KOPT-K1 (cell line): ENCODE measurements around the gene IRAK4.

Experiments
- H3K27ac ChIP-seq: fragments of 200-600 bp; sonication (generic); 2 replicates; pipeline ENCODE4 v1.5.1; 2016; ENCODE audit warnings: antibody characterized with exemption, mild to moderate bottlenecking, low read depth, low read length; ENCODE audit not compliant: poor library complexity, severe bottlenecking
- H3K36me3 ChIP-seq: fragments of 200-600 bp; sonication (generic); 2 replicates; pipeline ENCODE4 v1.5.1; 2017; ENCODE audit warnings: antibody characterized with exemption, mild to moderate bottlenecking, low read length, moderate library complexity; ENCODE audit not compliant: insufficient read depth
- H3K9me3 ChIP-seq: fragments of 200-600 bp; sonication (generic); 2 replicates; pipeline ENCODE4 v1.5.1; 2017; ENCODE audit warnings: antibody characterized with exemption, low read length, mild to moderate bottlenecking; ENCODE audit not compliant: insufficient read depth, poor library complexity, severe bottlenecking

Gene IRAK4

DNA sequence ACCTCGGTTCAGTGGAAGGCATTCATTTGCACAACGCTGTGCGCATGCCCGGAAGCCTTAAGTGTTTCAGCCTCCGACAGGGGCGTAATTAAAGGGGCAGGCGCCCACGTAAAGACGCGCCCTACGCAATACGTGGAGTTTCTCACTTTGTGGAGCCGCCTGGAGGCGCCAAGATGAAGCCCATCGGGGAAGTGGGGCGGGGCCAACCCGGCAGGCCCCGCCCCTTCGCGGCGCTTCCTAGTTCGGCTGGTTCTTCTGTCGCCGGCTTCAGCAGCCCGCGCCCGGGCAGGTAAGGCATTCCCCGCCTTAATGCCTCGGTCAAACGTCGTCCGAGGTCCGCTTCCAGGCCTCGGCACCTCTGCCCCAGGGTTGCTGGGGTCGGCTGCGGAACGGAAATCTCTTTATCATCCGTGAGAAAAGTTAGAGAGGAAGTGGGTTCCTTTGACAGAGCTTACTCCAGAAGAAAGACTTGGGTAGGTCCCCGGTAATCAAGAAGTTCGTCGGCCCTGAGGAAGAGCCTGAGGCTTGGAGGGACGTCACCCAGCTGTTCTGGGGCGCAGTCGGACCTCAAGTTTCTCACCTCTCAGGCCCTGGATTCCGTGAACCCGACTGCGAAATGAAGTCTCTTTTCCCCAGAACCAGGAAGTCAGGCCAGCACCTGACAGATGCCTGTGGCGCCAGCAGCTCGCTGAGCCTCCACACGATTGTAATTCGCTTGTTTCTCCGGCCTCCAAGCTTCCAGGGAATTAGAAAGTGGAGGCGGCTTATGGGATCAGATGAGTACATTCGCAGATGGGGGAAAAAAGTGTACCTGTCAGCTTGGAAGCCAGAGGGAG is at the start of gene IRAK4, which contains the start of gene PUS7L:
TSS of gene IRAK4 (plus strand) at position 224 of the 836 bp plus-strand sequence. CDS start 9,161 bp downstream, outside the sequence.
TSS of gene PUS7L (minus strand) at position 63 of the 836 bp plus-strand sequence. CDS start 3,545 bp downstream, outside the sequence.
- Histone ChIP-seq H3K9me3 (no peaks in the 10 kb centered on the region), H3K36me3 (peaks cover 24% of the 10 kb centered on the region), H3K27ac (peak within 1 kb of the TSS; percentile 86)

GRCh38 chr12:43711348-43711747 is 47.4 kb upstream of the IRAK4 start:
- Histone ChIP-seq H3K27ac (no peak overlapping the region), H3K36me3 (no peaks in the 10 kb centered on the region), H3K9me3 (no peaks in the 10 kb centered on the region)

DNA sequence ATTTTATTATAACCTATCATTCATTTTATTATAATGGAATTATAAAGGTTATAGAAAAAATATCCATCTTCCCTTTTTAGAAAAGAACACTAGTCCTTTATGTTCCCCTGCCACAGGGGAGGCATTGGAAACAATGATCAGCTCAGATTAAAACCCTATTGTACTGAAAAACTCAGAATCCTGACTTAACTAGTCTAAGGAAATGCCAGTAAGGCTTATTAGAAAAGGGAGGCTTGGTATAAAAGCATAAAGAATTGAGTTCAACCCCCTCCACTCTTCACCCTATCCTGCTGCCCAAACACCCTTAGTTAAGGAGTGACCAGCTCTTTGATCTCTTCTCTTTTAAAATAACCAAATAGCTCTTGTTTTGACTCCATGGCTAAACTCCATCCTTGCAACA is 36.1 kb upstream of the IRAK4 start:
- no peak overlapping the region for H3K27ac ChIP-seq
- no peaks in the 10 kb centered on the region for H3K9me3 ChIP-seq
- H3K36me3 ChIP-seq, result peaks cover 20% of the 10 kb centered on the region; the same call in 1 of the 2 replicates

GRCh38 chr12:43723134-43723533 is 35.6 kb upstream of the IRAK4 start:
- Histone ChIP-seq H3K36me3 (peaks cover 22% of the 10 kb centered on the region; the same call in 1 of the 2 replicates), H3K9me3 (no peaks in the 10 kb centered on the region), H3K27ac (no peak overlapping the region)

- Histone ChIP-seq H3K36me3 (peaks cover 55% of the 10 kb centered on the region), H3K27ac (no peak overlapping the region), H3K9me3 (no peaks in the 10 kb centered on the region)
Measured at GRCh38 chr12:43728117-43728516, 30.6 kb upstream of the IRAK4 start.

- Histone ChIP-seq H3K36me3 (peaks cover 60% of the 10 kb centered on the region), H3K9me3 (no peaks in the 10 kb centered on the region), H3K27ac (no peak overlapping the region)
Measured at GRCh38 chr12:43728698-43729097, 30.1 kb upstream of the IRAK4 start.

DNA sequence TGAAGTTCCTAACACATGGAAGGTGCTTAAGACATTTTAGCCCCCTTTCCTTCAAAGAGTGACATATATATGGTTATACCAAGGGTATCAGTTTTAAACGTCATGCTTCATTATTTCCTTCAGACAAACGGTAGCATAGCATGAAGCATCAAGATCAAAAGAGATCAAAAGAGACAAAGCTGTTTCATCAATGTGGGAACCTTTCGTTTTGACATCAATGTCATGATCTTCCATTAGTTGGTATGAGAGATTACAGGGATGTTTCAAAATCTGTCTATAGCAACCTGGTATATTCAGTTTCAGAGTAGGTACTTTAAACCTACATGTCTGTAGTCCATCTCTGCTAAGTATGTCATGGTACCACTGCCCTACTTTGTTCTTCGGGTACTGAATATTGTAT is 28.5 kb upstream of the IRAK4 start:
- peaks cover 71% of the 10 kb centered on the region for H3K36me3 ChIP-seq
- H3K9me3 ChIP-seq, result no peaks in the 10 kb centered on the region
- H3K27ac ChIP-seq, result peak overlapping the region; percentile 0

- H3K9me3 ChIP-seq, result no peaks in the 10 kb centered on the region
- peaks cover 76% of the 10 kb centered on the region for H3K36me3 ChIP-seq
- H3K27ac ChIP-seq, result no peak overlapping the region
Measured at GRCh38 chr12:43733687-43734086, 25.1 kb upstream of the IRAK4 start.

- Histone ChIP-seq H3K36me3 (peaks cover 69% of the 10 kb centered on the region), H3K27ac (no peak overlapping the region), H3K9me3 (no peaks in the 10 kb centered on the region)
Measured at GRCh38 chr12:43736927-43737440, 21.8 kb upstream of the IRAK4 start.

GRCh38 chr12:43737646-43738045 is 21.1 kb upstream of the IRAK4 start:
- Histone ChIP-seq H3K36me3 (peaks cover 75% of the 10 kb centered on the region), H3K27ac (no peak overlapping the region)

GRCh38 chr12:43740511-43741100 is 18.1 kb upstream of the IRAK4 start:
- Histone ChIP-seq H3K27ac (no peak overlapping the region), H3K36me3 (peaks cover 84% of the 10 kb centered on the region), H3K9me3 (no peaks in the 10 kb centered on the region)

More at GRCh38 chr12:43737646-43738045, 21.1 kb upstream of the IRAK4 start:
- H3K9me3 ChIP-seq, result no peaks in the 10 kb centered on the region

DNA sequence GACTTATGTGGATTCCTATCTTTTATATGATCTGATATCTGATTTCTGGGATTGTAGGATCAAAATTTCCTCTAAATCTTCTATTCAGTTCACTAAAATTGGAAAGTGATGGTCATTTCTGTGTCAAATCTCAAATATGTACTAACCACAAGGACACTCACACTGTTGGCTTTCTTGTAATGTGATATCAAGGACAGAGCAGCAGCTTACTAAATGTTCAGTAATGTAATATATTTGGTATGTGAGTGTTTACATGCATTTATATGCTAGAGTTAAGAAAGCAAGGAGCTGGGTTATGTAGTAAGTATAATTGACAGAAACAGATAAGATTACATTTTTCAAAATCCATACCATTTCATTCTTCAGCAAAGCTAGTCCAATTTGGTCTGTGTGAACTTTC is 16.6 kb upstream of the IRAK4 start:
- H3K36me3 ChIP-seq, result peaks cover 77% of the 10 kb centered on the region

DNA sequence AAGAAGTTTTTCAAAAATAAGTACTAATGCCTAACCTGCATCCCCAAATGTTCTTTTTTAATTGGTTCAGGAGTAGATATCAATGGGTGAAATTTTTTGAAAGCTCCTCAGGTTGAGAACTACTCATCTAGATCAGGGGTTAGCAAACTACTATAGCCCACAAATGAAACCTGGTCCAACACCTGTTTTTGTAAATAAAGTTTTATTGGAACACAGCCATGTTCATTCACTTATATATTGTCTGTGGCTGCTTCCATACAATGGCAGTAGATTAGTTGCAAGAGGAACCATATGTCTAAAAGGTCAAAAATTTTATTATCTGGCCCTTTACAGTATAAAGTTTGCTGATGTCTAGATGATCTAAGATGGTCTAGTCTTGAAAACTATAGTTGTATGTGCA is 13.9 kb upstream of the IRAK4 start:
- peaks cover 62% of the 10 kb centered on the region for H3K36me3 ChIP-seq
- H3K9me3 ChIP-seq, result no peaks in the 10 kb centered on the region
- H3K27ac ChIP-seq, result no peak overlapping the region

More for the DNA sequence above, 16.6 kb upstream of the IRAK4 start:
- Histone ChIP-seq H3K9me3 (no peaks in the 10 kb centered on the region), H3K27ac (no peak overlapping the region)

- peaks cover 8% of the 10 kb centered on the region for H3K9me3 ChIP-seq
- H3K36me3 ChIP-seq, result peaks cover 45% of the 10 kb centered on the region
- no peak overlapping the region for H3K27ac ChIP-seq
Measured at GRCh38 chr12:43749016-43749415, 9.7 kb upstream of the IRAK4 start.

DNA sequence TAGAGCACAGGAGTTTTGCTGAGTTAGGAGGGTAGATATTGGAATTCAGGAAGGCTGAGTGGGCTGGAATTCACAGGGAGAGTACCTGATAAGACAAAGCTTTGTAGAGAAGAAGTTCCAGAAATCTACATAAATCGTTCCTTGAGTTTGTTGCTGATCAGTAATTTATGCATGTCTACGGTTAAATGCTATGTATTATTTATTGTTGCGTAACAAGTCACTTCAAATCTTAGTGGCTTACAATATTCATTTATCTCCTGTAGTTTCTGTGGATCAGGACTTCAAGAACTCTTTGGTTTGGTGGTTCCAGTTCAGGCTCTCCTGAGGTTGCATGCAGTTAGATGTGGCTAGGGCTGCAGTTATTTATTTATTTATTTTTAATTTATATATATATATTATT is 7.9 kb upstream of the IRAK4 start:
- H3K27ac ChIP-seq, result no peak overlapping the region

More for the DNA sequence above, 7.9 kb upstream of the IRAK4 start:
- peaks cover 39% of the 10 kb centered on the region for H3K36me3 ChIP-seq
- peaks cover 8% of the 10 kb centered on the region for H3K9me3 ChIP-seq
